8988T (cell line): Measurements from ENCODE around the gene MRI1.

Experiments
- DNase-seq: peaks from one replicate; pipeline ENCODE4 v3.0.0; 2011

MRI1 gene

GRCh38 chr19:13795595-13796300, 31.4 kb downstream of the MRI1 start:
- no peak for DNase-seq

GRCh38 chr19:13796301-13797057, 32.2 kb downstream of the MRI1 start:
- DNase-seq: peak; percentile 65

- no peak for DNase-seq
Observed at GRCh38 chr19:13797058-13797440, 32.7 kb downstream of the MRI1 start.

GRCh38 chr19:13797870-13798269, 33.5 kb downstream of the MRI1 start:
- no peak for DNase-seq

- DNase-seq: no peak
Observed at GRCh38 chr19:13799669-13800068, 35.3 kb downstream of the MRI1 start.

DNA sequence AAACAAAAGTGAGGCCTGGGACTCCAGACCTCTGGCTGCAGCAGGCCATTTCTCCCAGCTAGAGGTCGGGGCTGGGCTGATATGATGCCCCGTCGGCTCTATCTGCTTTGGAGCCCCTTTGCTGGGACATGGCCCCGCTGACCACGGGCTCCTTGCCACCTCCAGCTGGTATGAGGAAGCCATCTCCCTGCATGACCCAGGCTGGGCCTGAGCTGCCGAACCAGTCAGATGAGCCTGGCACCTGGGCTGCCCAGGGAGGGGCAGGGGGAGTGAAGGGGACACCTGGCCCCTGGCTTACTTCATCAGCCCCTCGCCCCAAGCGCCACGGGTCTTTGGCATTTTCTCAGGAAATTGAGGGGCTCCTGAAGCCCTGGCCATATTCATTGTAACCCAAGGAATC, 38.7 kb downstream of the MRI1 start:
- DNase-seq: no peak

DNA sequence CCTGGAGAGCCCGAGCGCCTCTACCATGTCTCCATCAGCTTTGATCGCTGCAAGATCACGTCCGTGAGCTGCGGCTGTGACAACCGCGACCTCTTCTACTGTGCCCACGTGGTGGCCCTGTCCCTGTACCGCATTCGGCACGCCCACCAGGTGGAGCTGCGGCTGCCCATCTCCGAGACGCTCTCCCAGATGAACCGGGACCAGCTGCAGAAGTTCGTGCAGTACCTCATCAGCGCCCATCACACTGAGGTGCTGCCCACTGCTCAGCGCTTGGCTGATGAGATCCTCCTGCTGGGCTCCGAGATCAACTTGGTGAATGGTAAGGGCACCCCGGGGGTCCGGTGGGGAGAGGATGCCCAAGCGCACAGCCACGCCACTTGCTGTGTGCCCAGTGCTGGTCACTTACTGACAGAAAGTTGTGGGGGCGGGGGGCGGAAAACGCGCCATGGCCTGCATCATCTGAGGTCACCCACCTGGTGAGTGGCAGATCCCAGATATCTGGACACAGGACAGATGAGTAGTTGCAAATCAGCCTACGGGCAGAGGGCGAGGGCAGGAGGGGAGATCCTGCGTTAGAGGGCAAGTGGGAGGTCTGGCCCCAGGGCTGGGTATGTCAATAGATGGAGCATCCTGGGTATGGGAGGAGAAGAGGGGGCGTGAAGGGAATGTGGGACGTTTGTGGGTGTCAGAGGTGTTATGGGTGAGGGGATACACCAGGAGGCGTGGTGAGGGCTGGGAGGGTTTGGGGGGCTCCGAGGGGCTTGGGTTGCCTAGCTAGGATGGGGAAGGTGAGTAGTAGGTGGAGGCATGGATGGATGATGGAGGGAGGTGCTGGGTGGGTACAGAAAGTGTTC, 40.7 kb downstream of the MRI1 start:
- peak; percentile 54 for DNase-seq

- DNase-seq: no peak
Observed at GRCh38 chr19:13806728-13807127, 42.4 kb downstream of the MRI1 start.

DNA sequence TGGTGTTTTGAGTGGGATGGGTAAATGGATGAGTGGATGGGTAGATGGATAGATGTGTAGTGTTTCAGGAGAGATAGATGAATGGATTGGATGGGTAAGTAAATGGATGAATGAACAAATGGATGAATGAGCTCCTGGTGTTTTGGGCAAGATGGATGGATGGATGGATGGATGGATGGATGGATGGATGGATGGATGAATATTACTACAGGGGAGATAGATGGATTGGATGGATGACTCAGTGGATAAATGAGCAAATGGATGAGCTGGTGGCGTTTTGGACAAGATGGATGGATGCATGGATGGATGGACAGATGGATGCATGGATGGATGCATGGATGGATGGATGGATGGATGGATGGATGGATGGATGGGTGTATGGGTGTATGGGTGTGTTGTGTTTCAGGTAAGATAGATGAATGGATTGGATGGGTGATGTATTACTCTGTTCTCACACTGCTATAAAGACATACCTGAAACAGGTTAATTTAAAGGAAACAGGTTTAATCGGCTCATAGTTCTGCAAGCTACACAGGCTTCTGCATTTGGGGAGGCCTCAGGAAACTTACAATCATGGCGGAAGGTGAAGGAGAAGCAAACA, 43.2 kb downstream of the MRI1 start:
- no peak for DNase-seq

DNA sequence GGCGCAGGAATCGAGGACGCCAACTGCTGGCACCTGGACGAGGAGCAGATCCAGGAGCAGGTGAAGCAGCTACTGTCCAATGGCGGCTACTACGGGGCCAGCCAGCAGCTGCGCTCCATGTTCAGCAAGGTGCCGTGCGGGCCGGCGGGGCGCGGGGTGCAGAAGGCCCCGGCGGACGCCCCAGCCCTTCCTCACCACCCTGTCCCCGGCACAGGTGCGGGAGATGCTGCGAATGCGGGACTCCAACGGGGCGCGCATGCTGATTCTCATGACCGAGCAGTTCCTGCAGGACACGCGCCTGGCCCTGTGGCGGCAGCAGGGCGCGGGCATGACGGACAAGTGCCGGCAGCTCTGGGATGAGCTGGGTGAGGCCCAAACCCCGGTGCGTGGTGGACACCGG, 44.5 kb downstream of the MRI1 start:
- DNase-seq: no peak

GRCh38 chr19:13812544-13812943, 48.2 kb downstream of the MRI1 start:
- DNase-seq: no peak

DNA sequence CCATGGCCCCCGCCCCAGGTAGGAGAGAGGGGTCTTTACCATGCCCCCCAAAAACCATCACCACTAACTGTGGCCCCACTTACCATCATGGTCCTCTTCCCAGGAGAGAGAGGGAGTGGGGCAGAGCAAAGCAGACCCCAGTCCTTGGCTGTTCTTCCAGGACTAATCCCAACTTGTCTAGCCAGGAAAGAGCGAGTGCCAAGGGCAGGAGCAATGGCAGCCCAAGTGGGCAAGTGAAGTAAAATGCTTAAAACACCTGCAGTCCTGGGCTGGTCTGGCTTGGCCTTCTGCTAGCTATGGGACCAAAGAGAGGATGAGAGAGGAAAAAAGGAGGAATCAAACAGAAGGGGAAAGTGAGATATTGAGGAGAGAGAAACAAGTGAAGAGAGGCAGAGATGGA, 48.8 kb downstream of the MRI1 start:
- DNase-seq: no peak

DNA sequence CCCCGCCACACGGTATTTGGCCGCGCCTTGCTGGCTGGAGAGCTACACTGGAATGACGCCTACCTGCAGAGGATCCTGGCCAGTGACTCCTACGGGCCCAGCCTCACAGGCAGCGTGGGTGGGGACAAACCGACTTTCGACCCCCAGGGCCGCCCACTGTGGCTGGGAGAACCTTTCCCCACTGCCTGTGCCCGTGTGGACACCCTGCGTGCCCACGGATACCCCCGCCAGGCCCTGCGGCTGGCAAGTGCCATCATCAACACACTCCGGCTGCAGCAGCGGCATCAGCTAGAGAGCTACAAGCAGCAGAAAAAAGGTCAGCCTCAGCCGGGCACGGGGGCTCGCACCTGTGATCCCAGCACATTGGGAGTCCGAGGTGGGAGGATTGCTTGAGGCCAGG, 50.2 kb downstream of the MRI1 start:
- no peak for DNase-seq

DNA sequence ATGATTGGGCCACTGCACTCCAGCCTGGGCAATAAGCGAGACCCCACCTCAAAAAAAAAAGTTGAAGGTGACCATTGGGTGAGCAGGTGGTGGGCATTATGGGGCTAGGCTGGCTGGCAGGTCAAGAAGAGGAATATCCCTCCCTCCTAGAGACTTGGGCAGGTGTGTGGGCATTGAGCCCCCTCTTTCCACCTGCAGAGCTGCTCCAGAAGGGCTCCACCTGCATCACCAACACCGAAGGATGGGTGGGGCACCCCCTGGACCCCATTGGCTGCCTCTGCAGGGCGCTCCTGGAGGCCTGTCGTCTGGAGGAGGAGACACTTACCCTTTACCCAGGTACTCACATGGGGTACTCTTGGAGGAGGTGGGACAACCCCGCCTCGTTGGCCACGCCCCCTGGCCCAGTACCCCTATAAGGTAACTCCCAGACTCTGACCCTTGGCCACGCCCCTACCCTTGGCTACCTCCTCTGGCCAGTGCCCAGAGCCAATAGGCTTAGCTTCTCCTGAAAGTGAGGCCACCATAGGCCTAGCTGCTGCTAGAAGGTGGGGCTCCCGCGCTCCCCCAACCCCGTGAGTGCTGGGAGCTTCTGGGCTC, 52.8 kb downstream of the MRI1 start:
- no peak for DNase-seq

- DNase-seq: no peak
Observed at GRCh38 chr19:13817615-13818371, 53.5 kb downstream of the MRI1 start.

DNA sequence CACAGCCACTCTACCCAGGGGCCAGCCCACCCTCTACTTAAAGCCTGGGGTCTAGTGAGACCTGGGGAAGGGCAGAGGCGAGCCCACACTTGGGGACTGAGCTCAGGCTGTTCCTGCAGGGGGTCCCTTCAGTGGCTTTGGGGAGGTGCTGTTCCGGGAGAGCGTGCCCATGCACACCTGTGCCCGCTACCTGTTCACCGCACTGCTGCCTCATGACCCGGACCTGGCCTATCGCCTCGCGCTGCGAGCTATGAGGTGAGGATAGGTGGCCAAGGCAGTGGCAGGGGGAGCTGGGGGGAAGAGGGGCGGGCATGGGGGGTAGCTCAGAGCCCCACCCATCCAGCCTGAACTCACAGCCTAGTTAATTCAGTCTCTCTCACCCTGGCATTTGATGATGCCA, 54.9 kb downstream of the MRI1 start:
- no peak for DNase-seq

GRCh38 chr19:13821292-13821691, 57.0 kb downstream of the MRI1 start:
- no peak for DNase-seq

DNA sequence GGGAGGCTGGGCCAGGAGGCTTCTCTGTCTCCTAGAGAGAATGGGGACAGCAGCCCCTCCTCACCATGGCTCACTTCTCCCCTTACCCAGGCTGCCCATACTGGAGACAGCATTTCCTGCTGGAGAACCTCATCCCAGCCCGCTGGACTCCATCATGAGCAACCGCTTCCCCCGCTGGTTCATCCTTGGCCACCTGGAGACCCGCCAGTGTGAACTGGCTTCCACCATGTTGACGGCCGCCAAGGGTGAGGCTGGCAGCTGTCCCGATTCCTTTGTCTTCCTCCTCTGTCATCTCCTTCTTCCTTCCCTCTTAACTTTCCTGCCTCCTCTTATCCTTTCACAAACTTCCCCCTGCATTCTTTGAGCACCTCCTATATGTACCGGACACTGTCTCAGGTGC, 58.9 kb downstream of the MRI1 start:
- no peak for DNase-seq
